ENCODE results near the gene NCAPD3. TPM values are rescaled to one million over a fixed set of nuclear protein-coding genes. Genes with fewer than 3 reads are reported as not detected.

Gene NCAPD3
- total and polyA plus RNA-seq, 9 of the 15 experiments (the other 6 are each of a cell fraction or from before 2014, with no cell fraction given): 23.6 to 80.6 (median 58.6) TPM

- no peak for TF ChIP-seq SMAD3 (CRISPR knock-in tag; conservative IDR thresholded peaks at IDR 0.05)
Observed at GRCh38 chr11:134120921-134121526, 102.7 kb downstream of the NCAPD3 start (continued).

GRCh38 chr11:134120143-134120850 is 103.5 kb downstream of the NCAPD3 start:
- Histone ChIP-seq H3K79me2 (ENCODE audit: control insufficient read depth, insufficient read depth, low read length) (no peaks in the 10 kb centered on the region), H3K27me3 (ENCODE audit: control insufficient read depth in 2 of 2, insufficient read depth in 2 of 2, low read length in 2 of 2) (peaks cover 10 to 13% of the 10 kb centered on the region in 2 experiments), H3K4me2 (ENCODE audit: insufficient read depth, low read length) (no peak overlapping the region), H3K36me3 (ENCODE audit: control insufficient read depth, insufficient read depth, low read length) (no peaks in the 10 kb centered on the region), H3K4me1 (replicated peaks in 1 of 2; ENCODE audit: control insufficient read depth in 2 of 2, insufficient read depth in 2 of 2, low read length in 2 of 2) (peaks cover 0 to 6% of the 10 kb centered on the region in 2 experiments; a peak in 2 of 5 replicates), H3K27ac (ENCODE audit: extremely low read depth, low read depth, low read length) (no peak overlapping the region), H4K20me1 (replicated peaks; ENCODE audit: control insufficient read depth, insufficient read depth, low read length) (no peaks in the 10 kb centered on the region), H3K9me3 (replicated peaks; ENCODE audit: control insufficient read depth, insufficient read depth, low read depth, low read length) (no peaks in the 10 kb centered on the region), H3K4me3 (no peak overlapping the region), H2AFZ (ENCODE audit: low read depth, low read length) (no peak overlapping the region), H3K9ac (ENCODE audit: insufficient read depth in 1 of 2, low read depth in 2 of 2, low read length in 2 of 2) (no peak overlapping the region), H3K9me1 (ENCODE audit: control insufficient read depth, insufficient read depth, low read length) (no peaks in the 10 kb centered on the region)
- TF ChIP-seq ARID3B (CRISPR knock-in tag; IDR thresholded peaks at IDR 0.05; ENCODE audit: borderline replicate concordance): no peak
- no peak for TF ChIP-seq E2F8 (IDR thresholded peaks at IDR 0.05; ENCODE audit: low read depth, partially characterized antibody)
- no peak for TF ChIP-seq ARID3A (IDR thresholded peaks at IDR 0.05; ENCODE audit: borderline replicate concordance, low read depth, low read length)
- TF ChIP-seq THRB (CRISPR knock-in tag; conservative IDR thresholded peaks at IDR 0.05): no peak
- TF ChIP-seq TEAD2 (tag; IDR thresholded peaks at IDR 0.05): no peak
- no peak for TF ChIP-seq GTF2A2 (tag; IDR thresholded peaks at IDR 0.05)
- in situ Hi-C loops (cut with MboI) (no loop called here), intact Hi-C loops (cut with micrococcal nuclease) (no loop called here)
- FAIRE-seq (no peak), DNase-seq (ENCODE audit: extremely low read depth in 1 of 4, low spot score in 3 of 4) (no peak), ATAC-seq (peak; percentile 28; the same call in 1 of the 3 replicates)
- ChIA-PET CTCF (ENCODE audit: low intra/inter-chr PET ratio) (no interaction called here), POLR2A (interaction anchor here (1.0 kb wide), 1 partner anchor 10 kb away, joined by 4 read pairs; no protein-coding TSS in a partner anchor)
- under 1% methylated on average over 13 of the region's 13 CpGs for WGBS (ENCODE audit: insufficient coverage, low coverage, missing lambda C conversion rate)
- no TSS peak for BruUV-seq (replicated peaks)
